ENCODE results near the gene DOLPP1.

- no peak for TF ChIP-seq POLR2AphosphoS5 (IDR thresholded peaks at IDR 0.05)
- no peak for TF ChIP-seq CTCF (IDR thresholded peaks at IDR 0.05 in 8 of 11, conservative IDR thresholded peaks at IDR 0.05 in 3 of 11)
- TF ChIP-seq POLR2A (IDR thresholded peaks at IDR 0.05): no peak
Measured at GRCh38 chr9:129032541-129033159, 48.3 kb upstream of the DOLPP1 start.
